Right lobe of liver (tissue), 6 donors: ENCODE measurements around the gene ANKRD30BL. TPM values are rescaled to one million over a fixed set of nuclear protein-coding genes. Genes with fewer than 3 reads are reported as not detected.
A peak's percentile ranks its signal among the peaks of the same experiment; 100 is the strongest.
"Not testable (repeated sequence)": the region's sequence is repeated elsewhere in the genome, so short reads cannot be mapped to it uniquely, and the experiment has no call there.

Source experiments
- ATAC-seq, 4 donors: fragments of 200-7000 bp; cut with Tn5 transposase; one replicate each; pipeline ENCODE4 v1.9.1; 2020; ENCODE audit warnings: mild to moderate bottlenecking in 4 of 4, moderate library complexity in 4 of 4
- DNase-seq, 3 donors: peaks; one replicate each; pipeline ENCODE4 v3.0.0-alpha.2; 2020
- H3K27ac ChIP-seq, 3 donors: fragments of 200-600 bp; one replicate each; pipeline ENCODE4 v1.8.0; 2022
- H3K27me3 ChIP-seq, 2 donors: fragments of 200-600 bp; one replicate each; pipeline ENCODE4 v1.8.0; 2022
- H3K36me3 ChIP-seq, 4 donors: fragments of 200-600 bp; sonication (generic) in 1 of 4; one replicate each; pipeline versions ENCODE4 v1.5.1 to v1.8.0; 2017 to 2022; ENCODE audit warnings: control low read depth in 1 of 4
- H3K4me1 ChIP-seq, 4 donors: fragments of 200-600 bp; sonication (generic) in 1 of 4; one replicate each; pipeline versions ENCODE4 v1.5.1 to v1.8.0; 2017 to 2022; ENCODE audit warnings: control low read depth in 1 of 4
- H3K4me3 ChIP-seq, 3 donors: fragments of 200-600 bp; one replicate each; pipeline ENCODE4 v1.8.0; 2022
- H3K9me3 ChIP-seq, 4 donors: fragments of 200-600 bp; sonication (generic) in 1 of 4; one replicate each; pipeline versions ENCODE4 v1.5.1 to v1.8.0; 2017 to 2022; ENCODE audit warnings: control low read depth in 1 of 4
- CTCF ChIP-seq, 4 donors: fragments of 200-600 bp in 3 of 4; fragments of 450-650 bp in 1 of 4; IDR thresholded peaks; one replicate each; pipeline versions ENCODE4 v1.5.1 to v1.8.0; 2016 to 2022; ENCODE audit warnings: antibody characterized with exemption in 4 of 4, mild to moderate bottlenecking in 2 of 4
- WGBS: methylation state at CpG from one replicate; pipeline ENCODE4 v1.1.6; 2018; ENCODE audit warnings: low coverage, low lambda C conversion rate; ENCODE audit not compliant: insufficient coverage; ENCODE audit errors: missing lambda C conversion rate; 5-methylcytosine and 5-hydroxymethylcytosine counted together
- intact Hi-C, 2 donors: fragments of 100-400 bp; cut with DNase I; formaldehyde crosslinking; loops; one replicate each; pipeline versions ENCODE4 v1.11.2 to v1.14.1; 2022
- long read RNA-seq: library from polyadenylated mRNA; unstranded; transcript quantifications from one replicate; pipeline ENCODE4 v2.0.0, GENCODE V29; 2019
- small RNA-seq, 2 experiments: library from RNA; depleted of rRNA; stranded (forward); fragments of <200 nt; gene quantifications; one replicate each; pipeline ENCODE3, GENCODE V24; 2016
- total RNA-seq, 6 experiments: library from RNA; depleted of rRNA in 2 of 6; stranded (reverse); fragments of >200 nt in 2 of 6; fragmentation: NEBNext Ultra II Directional in 3 of 6; extraction: Animal tissue kit (Norgen Biotek cat#: 25700) in 3 of 6; gene quantifications; one replicate each; pipeline versions ENCODE4 v1.1.0 to v1.2.4, GENCODE V29; 2016 to 2023
- donor health status: DM: no; HTN: yes; CAD: no.
- donor health status: DM: no; HTN: no; CAD: no.
- donor health status: DM: no; HTN: no; CAD: no.
- donor health status: DM: no; HTN: yes; CAD: no.
- donor health status: DM: no; HTN: yes; CAD: no.

Gene ANKRD30BL
- total RNA-seq, result not detected
- long read RNA-seq, result 0 reads

GRCh38 chr2:132161161-132162124, at the start of gene ANKRD30BL:
ANKRD30BL (minus strand) TSS chr2:132161952; CDS start chr2:132161705, 247 bp downstream.
- WGBS, result 82% methylated on average over 6 of the region's 48 CpGs
- intact Hi-C loops, result not testable (repeated sequence)

GRCh38 chr2:132202866-132203265, 41.1 kb upstream of the ANKRD30BL start:
- DNase-seq, intact Hi-C loops, H3K27me3 ChIP-seq, H3K4me3 ChIP-seq, H3K36me3 ChIP-seq, H3K27ac ChIP-seq, ATAC-seq, H3K9me3 ChIP-seq, H3K4me1 ChIP-seq: not testable (repeated sequence)
- WGBS, result 60% methylated on average over 2 of the region's 2 CpGs

More at GRCh38 chr2:132161161-132162124, at the start of gene ANKRD30BL:
- not testable (repeated sequence) for H3K36me3 ChIP-seq, H3K27me3 ChIP-seq, H3K4me1 ChIP-seq, H3K9me3 ChIP-seq, ATAC-seq, DNase-seq, H3K4me3 ChIP-seq, H3K27ac ChIP-seq

GRCh38 chr2:132192854-132193253, 31.1 kb upstream of the ANKRD30BL start:
- ATAC-seq, DNase-seq, H3K9me3 ChIP-seq, H3K4me1 ChIP-seq, H3K27me3 ChIP-seq, H3K36me3 ChIP-seq, intact Hi-C loops, H3K27ac ChIP-seq, H3K4me3 ChIP-seq: not testable (repeated sequence)
- WGBS, result 70% methylated on average over 5 of the region's 5 CpGs

- ATAC-seq, H3K27ac ChIP-seq, H3K4me3 ChIP-seq, H3K27me3 ChIP-seq, H3K4me1 ChIP-seq, intact Hi-C loops, DNase-seq, H3K9me3 ChIP-seq, H3K36me3 ChIP-seq: not testable (repeated sequence)
- 55% methylated on average over 1 of the region's 1 CpG for WGBS
These were observed 5.3 kb upstream of the ANKRD30BL start for GRCh38 chr2:132167100-132167499.

- not testable (repeated sequence) for DNase-seq
These were observed 441 bp upstream of the ANKRD30BL start for GRCh38 chr2:132162125-132162660.

GRCh38 chr2:132146774-132147173, 15.0 kb downstream of the ANKRD30BL start:
- H3K27ac ChIP-seq, intact Hi-C loops, H3K36me3 ChIP-seq, H3K9me3 ChIP-seq, ATAC-seq, H3K4me1 ChIP-seq, H3K27me3 ChIP-seq, H3K4me3 ChIP-seq: not testable (repeated sequence)
- 0% methylated on average over 4 of the region's 4 CpGs for WGBS
- peak; percentile 63 to 68 (median 64) for TF ChIP-seq CTCF (IDR thresholded peaks at IDR 0.05)
- peak in 2 of 3 donors; percentile 30 to 56 for DNase-seq

More at GRCh38 chr2:132162125-132162660, 441 bp upstream of the ANKRD30BL start:
- ATAC-seq, intact Hi-C loops, H3K4me1 ChIP-seq, H3K4me3 ChIP-seq, H3K27me3 ChIP-seq, H3K36me3 ChIP-seq, H3K27ac ChIP-seq, H3K9me3 ChIP-seq: not testable (repeated sequence)
- WGBS, result 100% methylated on average over 1 of the region's 33 CpGs

Small RNA genes lying within 50 kb of the gene (small RNA-seq; reads per million reads assigned to genes)
- gene RNU6-1132P, result 0 reads per million in 2 experiments
